K562 (cell line): ENCODE data around the gene TLE6. TPM values are rescaled to one million over a fixed set of nuclear protein-coding genes. Genes with fewer than 3 reads are reported as not detected.
A peak's percentile ranks its signal among the peaks of the same experiment; 100 is the strongest.

Experiments used
- E2F4 ChIP-seq: sonication (generic); formaldehyde crosslinking; IDR thresholded peaks from 2 replicates; pipeline ENCODE4 v1.8.0; 2022; ENCODE audit warnings: mild to moderate bottlenecking, low read depth, missing genetic modification reagents
- ETS2 ChIP-seq: IDR thresholded peaks from 2 replicates; pipeline ENCODE4 v1.6.1; 2016; ENCODE audit warnings: borderline replicate concordance, missing genetic modification characterization, mild to moderate bottlenecking, moderate library complexity, missing compliant biosample characterization; ENCODE audit not compliant: poor library complexity, severe bottlenecking
- EWSR1 ChIP-seq: fragments of 450-650 bp; IDR thresholded peaks from 2 replicates; pipeline ENCODE4 v1.6.1; 2018; ENCODE audit warnings: borderline replicate concordance, mild to moderate bottlenecking, low read depth, moderate library complexity; ENCODE audit not compliant: partially characterized antibody
- NCOA6 ChIP-seq: fragments of 450-650 bp; IDR thresholded peaks from 2 replicates; pipeline ENCODE4 v1.6.1; 2017; ENCODE audit warnings: mild to moderate bottlenecking
- THRA ChIP-seq: fragments of 450-650 bp; IDR thresholded peaks from 2 replicates; pipeline ENCODE4 v1.6.1; 2017; ENCODE audit warnings: mild to moderate bottlenecking, moderate library complexity
- TRIM28 ChIP-seq: fragments of 450-650 bp; IDR thresholded peaks from 2 replicates; pipeline ENCODE4 v1.6.1; 2017
- ZBTB33 ChIP-seq: sonication (generic); formaldehyde crosslinking; IDR thresholded peaks from 2 replicates; pipeline ENCODE4 v1.8.1; 2023; ENCODE audit warnings: mild to moderate bottlenecking, missing genetic modification reagents
- ZNF395 ChIP-seq: fragments of 200-800 bp; sonication (Bioruptor generic); IDR thresholded peaks from 2 replicates; pipeline ENCODE4 v1.6.1; 2017; ENCODE audit warnings: missing genetic modification characterization, missing compliant biosample characterization
- ZNF561 ChIP-seq: fragments of 450-650 bp; formaldehyde crosslinking; conservative IDR thresholded peaks from 2 replicates; pipeline ENCODE4 v1.4.0; 2020; ENCODE audit warnings: mild to moderate bottlenecking, moderate library complexity
- ZSCAN29 ChIP-seq: fragments of 450-650 bp; IDR thresholded peaks from 2 replicates; pipeline ENCODE4 v1.6.1; 2017
- polyA plus RNA-seq, 8 experiments: library from polyadenylated mRNA; depleted of rRNA in 4 of 8; stranded (reverse) in 5 of 8; unstranded in 3 of 8; fragments of >200 nt; fragmentation: Nextera tagmentation in 2 of 8; fragmentation: Illumina TruSeq in 1 of 8; extraction: Ambion mirVana in 2 of 8; extraction: Trizol in 1 of 8; gene quantifications; 2 replicates each; pipeline versions ENCODE4 v1.2.1 to v1.2.3, GENCODE V29; 2011 to 2014; ENCODE audit warnings: inconsistent platforms in 1 of 8, missing spikeins in 1 of 8
- total RNA-seq, 7 experiments: library from RNA; depleted of rRNA in 6 of 7; stranded (reverse); fragments of >200 nt in 6 of 7; fragmentation: Illumina TruSeq in 2 of 7; extraction: Trizol in 2 of 7; gene quantifications; 2 replicates each; pipeline versions ENCODE4 v1.2.1 to v1.2.3, GENCODE V29; 2011 to 2021; ENCODE audit warnings: low replicate concordance in 1 of 7
- TF ChIP-seq, protein P1 (sequence below): sonication (generic); formaldehyde crosslinking; IDR thresholded peaks from 2 replicates; pipeline ENCODE4 v1.8.0; 2023; ENCODE audit warnings: missing genetic modification reagents, mild to moderate bottlenecking, borderline replicate concordance
- TF ChIP-seq, protein P2 (sequence below): fragments of 450-650 bp; IDR thresholded peaks from 2 replicates; pipeline ENCODE4 v1.7.1; 2018; ENCODE audit warnings: mild to moderate bottlenecking, low read depth; ENCODE audit not compliant: partially characterized antibody

Gene TLE6
- total and polyA plus RNA-seq, 9 of the 15 experiments (the other 6 are each of a cell fraction or from before 2014, with no cell fraction given): 1.1 to 6.1 (median 2.5) TPM

GRCh38 chr19:3035542-3036118 lies 58.3 kb downstream of the TLE6 start (continued):
- TF ChIP-seq, protein P1, sequence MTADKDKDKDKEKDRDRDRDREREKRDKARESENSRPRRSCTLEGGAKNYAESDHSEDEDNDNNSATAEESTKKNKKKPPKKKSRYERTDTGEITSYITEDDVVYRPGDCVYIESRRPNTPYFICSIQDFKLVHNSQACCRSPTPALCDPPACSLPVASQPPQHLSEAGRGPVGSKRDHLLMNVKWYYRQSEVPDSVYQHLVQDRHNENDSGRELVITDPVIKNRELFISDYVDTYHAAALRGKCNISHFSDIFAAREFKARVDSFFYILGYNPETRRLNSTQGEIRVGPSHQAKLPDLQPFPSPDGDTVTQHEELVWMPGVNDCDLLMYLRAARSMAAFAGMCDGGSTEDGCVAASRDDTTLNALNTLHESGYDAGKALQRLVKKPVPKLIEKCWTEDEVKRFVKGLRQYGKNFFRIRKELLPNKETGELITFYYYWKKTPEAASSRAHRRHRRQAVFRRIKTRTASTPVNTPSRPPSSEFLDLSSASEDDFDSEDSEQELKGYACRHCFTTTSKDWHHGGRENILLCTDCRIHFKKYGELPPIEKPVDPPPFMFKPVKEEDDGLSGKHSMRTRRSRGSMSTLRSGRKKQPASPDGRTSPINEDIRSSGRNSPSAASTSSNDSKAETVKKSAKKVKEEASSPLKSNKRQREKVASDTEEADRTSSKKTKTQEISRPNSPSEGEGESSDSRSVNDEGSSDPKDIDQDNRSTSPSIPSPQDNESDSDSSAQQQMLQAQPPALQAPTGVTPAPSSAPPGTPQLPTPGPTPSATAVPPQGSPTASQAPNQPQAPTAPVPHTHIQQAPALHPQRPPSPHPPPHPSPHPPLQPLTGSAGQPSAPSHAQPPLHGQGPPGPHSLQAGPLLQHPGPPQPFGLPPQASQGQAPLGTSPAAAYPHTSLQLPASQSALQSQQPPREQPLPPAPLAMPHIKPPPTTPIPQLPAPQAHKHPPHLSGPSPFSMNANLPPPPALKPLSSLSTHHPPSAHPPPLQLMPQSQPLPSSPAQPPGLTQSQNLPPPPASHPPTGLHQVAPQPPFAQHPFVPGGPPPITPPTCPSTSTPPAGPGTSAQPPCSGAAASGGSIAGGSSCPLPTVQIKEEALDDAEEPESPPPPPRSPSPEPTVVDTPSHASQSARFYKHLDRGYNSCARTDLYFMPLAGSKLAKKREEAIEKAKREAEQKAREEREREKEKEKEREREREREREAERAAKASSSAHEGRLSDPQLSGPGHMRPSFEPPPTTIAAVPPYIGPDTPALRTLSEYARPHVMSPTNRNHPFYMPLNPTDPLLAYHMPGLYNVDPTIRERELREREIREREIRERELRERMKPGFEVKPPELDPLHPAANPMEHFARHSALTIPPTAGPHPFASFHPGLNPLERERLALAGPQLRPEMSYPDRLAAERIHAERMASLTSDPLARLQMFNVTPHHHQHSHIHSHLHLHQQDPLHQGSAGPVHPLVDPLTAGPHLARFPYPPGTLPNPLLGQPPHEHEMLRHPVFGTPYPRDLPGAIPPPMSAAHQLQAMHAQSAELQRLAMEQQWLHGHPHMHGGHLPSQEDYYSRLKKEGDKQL: no peak
- TF ChIP-seq, protein P2, sequence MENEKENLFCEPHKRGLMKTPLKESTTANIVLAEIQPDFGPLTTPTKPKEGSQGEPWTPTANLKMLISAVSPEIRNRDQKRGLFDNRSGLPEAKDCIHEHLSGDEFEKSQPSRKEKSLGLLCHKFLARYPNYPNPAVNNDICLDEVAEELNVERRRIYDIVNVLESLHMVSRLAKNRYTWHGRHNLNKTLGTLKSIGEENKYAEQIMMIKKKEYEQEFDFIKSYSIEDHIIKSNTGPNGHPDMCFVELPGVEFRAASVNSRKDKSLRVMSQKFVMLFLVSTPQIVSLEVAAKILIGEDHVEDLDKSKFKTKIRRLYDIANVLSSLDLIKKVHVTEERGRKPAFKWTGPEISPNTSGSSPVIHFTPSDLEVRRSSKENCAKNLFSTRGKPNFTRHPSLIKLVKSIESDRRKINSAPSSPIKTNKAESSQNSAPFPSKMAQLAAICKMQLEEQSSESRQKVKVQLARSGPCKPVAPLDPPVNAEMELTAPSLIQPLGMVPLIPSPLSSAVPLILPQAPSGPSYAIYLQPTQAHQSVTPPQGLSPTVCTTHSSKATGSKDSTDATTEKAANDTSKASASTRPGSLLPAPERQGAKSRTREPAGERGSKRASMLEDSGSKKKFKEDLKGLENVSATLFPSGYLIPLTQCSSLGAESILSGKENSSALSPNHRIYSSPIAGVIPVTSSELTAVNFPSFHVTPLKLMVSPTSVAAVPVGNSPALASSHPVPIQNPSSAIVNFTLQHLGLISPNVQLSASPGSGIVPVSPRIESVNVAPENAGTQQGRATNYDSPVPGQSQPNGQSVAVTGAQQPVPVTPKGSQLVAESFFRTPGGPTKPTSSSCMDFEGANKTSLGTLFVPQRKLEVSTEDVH: no peak
- TF ChIP-seq ZSCAN29 (no peak), ZNF561 (no peak), THRA (no peak), TRIM28 (no peak), NCOA6 (no peak), EWSR1 (no peak), E2F4 (CRISPR knock-in tag) (no peak), ZBTB33 (CRISPR knock-in tag) (no peak), ZNF395 (CRISPR knock-in tag) (peak; percentile 90), ETS2 (tag) (no peak)
